Embryonic facial prominence (tissue), 1 donor: ENCODE results near the gene SCART1.
"Not testable (repeated sequence)": the region's sequence is repeated elsewhere in the genome, so short reads cannot be mapped to it uniquely, and the experiment has no call there.

ENCODE experiments used
- DNase-seq: peaks from one replicate; pipeline ENCODE4 v3.0.0-alpha.2; 2016; ENCODE audit errors: extremely low spot score

SCART1 gene

DNA sequence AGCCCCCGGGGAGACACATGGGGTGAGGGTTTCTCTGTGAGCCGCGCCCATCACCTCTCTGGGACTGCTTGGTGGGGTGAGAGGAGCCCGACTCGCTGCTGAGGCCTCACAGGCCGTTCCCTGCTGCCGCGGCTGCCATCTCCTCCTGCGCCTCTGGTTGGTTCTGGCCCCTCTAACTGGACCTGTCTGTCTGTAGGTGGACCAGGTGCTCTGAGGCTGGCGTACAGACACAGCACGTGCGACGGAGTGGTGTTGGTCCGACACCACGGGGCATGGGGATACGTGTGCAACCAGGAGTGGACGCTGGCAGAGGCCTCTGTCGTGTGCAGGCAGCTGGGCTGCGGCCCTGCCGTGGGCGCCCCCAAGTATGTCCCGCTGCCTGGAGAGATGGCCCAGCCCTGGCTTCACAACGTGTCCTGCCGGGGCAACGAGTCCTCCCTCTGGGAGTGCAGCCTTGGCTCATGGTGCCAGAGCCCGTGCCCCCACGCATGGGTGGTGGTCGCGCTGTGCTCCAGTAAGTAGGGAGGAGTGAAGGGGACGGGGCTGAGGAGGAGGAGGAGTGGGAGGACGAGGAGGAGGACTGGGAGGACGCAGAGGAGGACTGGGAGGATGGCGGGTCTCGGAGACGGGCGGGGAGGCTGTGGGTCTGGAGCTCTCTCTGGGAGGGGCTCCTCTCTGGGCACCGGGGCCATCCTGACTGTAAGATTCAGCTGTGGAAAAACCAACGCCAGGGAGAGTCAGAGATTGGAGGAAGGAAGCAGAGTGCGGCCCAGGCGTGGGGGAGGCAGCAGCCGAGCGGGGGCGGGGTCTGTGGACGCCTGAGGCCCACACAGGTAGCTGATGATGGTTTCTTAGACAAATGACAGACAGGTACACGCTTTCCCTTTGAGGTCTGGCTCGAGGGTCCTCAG lies 2.6 kb downstream of the SCART1 start:
- DNase-seq, result no peak

DNA sequence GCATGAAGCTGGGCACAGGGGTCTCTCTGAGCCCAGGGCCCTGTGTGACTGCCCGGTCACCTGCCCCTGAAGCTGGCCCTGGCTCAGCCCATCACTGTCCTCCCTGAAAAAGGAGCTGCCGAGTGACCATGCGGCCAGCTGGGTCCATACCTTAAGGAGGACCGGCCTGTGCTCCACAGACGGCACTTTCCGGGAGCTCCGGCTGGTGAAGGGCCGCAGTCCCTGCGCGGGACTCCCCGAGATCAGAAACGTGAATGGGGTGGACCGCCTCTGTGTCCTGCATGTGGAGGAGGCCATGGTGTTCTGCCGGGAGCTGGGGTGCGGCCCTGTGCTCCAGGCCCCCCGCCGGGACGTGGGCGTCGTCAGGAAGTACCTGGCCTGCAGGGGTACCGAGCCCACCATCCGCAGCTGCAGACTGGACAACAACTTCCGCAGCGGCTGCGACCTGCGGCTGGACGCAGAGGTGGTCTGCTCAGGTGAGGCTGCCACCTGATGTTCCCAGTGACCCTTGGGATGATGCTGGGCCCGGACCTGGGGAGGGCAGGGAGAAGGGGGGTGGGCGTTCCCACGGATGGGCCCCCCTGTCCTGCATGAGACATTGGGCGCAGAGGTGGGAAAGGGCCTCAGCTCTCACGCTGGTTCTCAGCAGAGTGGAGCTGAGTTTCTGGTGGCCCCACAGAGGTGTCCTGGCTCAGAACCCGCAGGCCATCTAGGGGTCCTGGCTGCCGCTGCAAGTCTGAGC lies 3.5 kb downstream of the SCART1 start:
- no peak for DNase-seq

- no peak for DNase-seq
Observed at GRCh38 chr10:133458021-133458709, 4.4 kb downstream of the SCART1 start.

DNA sequence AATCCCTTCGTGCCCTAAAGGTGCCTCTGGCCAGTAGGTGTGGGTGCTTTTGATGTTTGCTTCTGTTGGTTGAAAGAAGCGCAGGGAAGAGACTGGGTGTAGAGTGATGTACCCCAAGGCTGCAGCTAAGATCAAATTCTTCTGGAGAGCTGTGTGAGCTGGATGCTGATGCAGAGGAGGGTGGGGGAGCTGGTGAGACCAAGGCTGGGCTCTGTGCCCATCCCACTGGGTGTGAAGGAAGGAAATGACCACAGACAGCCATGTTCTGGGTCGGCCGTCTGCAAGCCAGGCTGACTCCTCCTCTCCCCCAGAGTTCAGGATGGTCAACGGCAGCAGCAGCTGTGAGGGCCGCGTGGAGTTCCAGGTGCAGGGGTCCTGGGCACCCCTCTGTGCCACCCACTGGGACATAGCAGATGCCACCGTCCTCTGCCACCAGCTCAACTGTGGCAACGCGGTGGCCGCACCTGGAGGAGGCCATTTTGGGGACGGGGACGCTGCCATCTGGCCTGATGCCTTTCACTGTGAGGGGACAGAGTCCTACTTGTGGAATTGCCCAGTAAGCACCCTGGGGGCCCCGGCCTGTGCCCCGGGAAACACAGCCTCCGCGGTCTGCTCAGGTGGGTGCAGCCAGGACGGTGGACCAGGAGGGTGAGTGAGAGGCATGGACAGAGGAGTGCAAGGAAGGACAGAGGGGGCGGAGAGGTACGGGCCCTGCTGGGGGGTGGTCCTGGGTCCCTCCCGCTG lies 5.1 kb downstream of the SCART1 start:
- DNase-seq, result no peak

DNA sequence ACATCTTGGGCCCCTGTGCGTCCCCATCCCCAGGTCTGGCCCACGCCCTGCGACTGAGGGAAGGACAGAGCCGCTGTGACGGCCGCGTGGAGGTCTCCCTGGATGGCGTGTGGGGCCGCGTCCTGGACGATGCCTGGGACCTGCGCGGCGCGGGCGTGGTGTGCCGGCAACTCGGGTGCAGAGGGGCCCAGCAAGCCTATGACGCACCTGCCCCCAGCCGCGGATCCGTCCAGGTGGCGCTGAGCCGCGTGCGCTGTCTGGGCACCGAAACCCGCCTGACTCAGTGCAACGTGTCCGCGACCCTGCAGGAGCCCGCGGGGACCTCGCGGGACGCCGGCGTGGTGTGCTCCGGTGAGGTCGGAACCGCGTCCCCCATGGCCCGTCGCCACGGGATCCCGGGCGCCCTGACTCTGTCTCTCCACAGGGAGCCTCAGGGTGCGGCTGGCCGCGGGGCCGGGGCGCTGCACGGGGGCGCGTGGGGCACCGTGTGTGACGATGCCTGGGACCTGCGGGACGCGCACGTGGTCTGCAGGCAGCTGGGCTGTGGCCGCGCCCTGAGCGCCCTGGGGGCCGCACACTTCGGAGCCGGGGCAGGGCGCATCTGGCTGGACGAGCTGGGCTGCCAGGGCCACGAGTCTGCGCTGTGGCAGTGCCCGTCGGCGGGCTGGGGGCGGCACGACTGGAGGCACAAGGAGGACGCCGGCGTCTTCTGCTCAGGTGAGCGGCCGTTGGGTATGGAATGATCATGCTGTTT lies 5.9 kb downstream of the SCART1 start:
- DNase-seq, result no peak

DNA sequence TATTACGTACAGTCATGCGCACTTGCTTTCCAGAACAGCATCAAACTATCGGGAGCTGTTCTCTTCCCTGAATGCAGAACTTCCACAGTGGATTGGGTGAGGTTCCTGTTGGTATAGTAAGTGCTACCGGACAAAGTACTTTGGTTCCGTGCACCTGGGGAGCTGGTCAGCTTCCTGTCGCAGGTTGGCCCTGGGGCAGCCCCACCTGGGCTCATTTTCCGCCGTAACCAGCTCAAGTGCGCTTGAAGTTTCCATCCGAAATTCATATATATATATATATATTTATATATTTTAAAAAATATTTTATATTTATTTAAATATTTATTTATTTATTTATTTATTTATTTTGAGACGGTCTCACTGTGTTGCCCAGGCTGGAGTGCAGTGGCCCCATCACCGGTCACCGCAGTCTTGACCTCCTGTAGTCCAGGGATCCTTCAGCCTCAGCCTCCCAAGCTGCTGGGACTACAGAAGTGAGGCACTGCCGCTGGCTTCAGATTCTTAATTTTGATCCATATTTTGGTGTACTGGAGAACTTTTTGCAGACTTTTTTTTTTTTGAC lies 6.5 kb downstream of the SCART1 start:
- DNase-seq, result no peak

GRCh38 chr10:133461027-133461426 lies 7.3 kb downstream of the SCART1 start:
- DNase-seq, result no peak

DNA sequence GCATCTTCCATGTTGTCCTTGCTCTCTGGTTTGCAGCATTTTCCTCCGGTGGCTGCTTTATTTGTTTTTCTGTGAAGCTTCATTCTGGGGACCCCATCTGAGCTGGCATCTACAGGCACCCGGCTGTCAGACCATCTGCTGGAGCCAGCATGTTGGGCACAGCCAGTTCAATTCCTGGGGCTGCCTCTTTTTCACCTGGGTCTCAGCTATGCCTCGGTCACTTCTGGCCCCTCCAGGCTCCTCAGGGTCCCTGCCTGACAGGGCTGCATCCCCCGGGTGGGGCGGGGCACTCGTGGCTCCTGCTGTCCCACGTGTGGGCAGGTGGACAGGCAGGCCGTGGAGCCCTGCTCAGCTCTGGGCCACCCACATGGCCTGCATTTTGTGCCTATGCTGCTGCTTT lies 8.1 kb downstream of the SCART1 start:
- no peak for DNase-seq

DNA sequence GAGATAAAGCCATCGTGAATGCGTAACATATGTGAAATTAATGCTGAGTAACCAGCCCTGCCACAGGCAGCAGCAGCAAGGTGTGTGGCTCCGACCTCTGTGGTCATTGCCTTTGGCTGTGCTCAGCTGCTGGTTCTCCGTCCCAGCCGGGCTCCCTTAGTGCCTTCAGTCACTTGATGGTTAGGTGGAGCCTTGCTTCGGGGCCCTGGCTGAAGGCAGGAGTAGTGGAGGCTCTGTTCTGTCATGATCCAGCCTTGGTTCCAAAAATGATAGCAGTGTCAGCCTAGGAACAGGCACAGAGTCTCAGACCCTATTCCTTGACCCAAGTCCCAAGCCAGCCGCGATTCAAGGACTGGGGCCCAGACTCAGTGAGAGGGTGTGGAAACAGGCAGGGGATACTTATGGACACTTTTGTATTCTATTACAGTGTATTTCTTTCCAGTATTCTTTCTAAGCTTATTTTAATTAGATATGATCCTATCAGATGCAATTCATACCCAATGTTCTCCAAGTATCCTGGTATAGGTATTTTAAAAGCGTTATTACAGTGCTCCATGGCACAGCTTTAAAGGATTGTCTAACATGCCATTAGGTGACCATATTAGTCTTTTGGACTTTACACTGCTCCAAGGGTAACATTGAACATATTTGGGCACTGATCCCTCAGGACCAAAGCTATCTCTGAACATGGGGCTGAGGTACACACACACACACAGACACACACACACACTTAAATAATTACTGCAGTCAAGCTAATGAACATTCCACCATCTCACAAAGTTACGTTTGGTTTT lies 9.0 kb downstream of the SCART1 start:
- DNase-seq, result no peak

DNA sequence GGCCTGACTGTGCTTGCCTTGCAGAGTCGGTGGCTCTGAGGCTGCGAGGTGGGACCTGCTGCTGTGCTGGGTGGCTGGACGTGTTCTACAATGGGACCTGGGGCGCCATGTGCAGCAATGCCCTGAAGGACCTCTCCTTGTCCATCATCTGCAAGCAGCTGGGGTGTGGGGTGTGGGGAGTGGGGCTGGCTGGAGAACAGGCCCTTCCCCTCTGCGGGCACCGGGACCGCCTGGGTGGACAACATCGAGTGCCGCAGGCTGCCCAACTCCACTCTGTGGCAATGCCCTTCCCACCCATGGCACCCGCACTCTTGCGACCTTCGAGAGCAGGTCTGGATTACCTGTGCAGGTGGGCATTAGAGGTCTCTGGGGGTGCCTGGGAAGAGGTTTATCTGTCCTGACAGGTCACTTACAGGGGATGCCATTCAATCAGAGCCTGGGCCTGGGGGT lies 10.9 kb downstream of the SCART1 start:
- DNase-seq, result no peak

- DNase-seq, result no peak
Observed at GRCh38 chr10:133465191-133465949, 11.6 kb downstream of the SCART1 start.

DNA sequence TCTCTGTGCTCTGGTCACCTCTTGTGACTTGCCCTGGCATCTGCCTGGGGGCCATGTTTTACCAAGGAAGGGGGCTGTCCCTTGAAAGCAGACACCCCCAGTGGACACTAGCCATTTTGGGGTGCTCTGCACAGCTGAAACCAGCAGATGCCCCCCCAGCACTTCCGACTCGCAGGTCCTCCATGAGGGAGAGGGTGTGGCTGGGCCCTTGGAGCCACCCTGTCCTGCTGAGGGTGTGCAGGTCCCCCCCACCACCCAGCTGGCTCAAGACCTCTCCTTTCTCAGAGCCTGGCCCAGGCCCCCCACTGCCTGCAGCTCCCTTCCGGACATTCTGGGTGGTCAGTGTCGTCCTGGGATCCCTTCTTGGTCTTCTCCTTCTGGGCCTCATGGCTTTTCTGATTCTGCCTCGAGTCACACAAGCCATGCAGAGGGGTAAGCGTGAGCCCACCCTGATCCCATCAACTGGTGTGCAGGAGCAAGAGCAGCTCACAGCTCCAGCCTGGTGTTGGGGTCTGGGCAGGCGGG lies 12.3 kb downstream of the SCART1 start:
- no peak for DNase-seq

DNA sequence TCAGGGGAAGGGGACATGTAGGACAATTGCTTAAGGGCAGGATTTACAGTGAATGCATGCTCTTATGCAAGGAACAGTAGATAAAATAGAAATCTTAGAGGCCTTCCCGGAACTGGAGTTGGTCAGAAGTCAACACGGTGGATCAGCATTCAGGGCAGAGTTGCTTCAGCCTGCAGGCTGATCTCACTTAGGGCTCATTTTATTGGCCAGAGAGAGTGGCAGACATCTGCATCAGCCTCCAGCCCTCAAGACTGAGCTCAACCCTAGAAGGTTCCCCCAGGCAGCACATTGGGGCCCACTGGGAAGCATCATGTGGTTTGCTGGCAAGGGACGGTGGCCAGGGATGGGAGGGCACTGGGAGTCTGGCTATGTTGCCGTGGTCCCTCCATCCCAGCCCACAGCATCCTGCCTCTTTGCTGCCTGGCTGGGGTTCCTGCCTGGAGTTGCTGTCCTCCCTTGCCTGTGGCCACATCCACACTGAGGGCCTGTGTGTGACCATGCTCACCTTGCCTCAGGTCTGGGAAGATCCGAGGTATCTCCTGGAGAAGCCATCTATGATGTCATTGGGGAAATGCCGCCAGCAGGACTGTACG lies 13.0 kb downstream of the SCART1 start:
- DNase-seq, result no peak

DNA sequence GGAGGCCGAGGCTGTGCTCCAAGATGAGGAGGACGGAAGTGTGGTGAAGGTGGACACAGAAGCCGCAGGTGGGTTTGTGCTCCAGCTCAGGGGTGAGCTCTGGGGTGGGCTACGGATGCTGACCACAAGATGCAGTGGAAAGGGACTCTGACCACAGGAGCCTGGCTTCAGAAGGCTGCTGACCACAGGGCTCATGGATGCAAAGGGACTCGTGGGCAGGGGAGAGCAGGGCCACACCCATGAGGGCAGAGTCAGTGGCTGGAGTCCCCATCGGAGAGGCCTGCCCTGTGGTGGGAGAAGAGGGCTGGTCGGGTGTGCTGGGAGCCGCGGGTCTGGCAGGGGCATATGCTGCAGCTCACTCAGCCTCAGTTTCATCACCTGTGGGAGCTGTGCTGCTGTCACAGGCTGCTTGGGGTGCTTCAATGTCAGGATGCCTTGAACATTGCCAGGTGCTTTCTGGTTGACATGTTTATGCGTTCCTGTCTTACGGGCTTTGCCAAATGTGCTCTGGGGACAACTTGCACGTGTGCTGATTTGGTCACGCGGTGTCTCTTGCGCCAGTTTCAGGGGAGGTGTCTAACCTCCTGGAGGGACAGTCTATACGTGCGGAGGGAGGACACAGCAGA lies 13.7 kb downstream of the SCART1 start:
- no peak for DNase-seq

GRCh38 chr10:133469205-133469604 lies 15.5 kb downstream of the SCART1 start:
- DNase-seq, result not testable (repeated sequence)

- no peak for DNase-seq
Observed at GRCh38 chr10:133471300-133472109, 17.8 kb downstream of the SCART1 start.

GRCh38 chr10:133473270-133473669 lies 19.5 kb downstream of the SCART1 start:
- no peak for DNase-seq
